IPS-NIHi7 (cell line): Measurements from ENCODE around the gene NCF4.

Source experiments
- DNase-seq: peaks from one replicate; pipeline ENCODE4 v3.0.0; 2012; ENCODE audit warnings: mixed read lengths; ENCODE audit errors: extremely low spot score

The NCF4 gene

DNA sequence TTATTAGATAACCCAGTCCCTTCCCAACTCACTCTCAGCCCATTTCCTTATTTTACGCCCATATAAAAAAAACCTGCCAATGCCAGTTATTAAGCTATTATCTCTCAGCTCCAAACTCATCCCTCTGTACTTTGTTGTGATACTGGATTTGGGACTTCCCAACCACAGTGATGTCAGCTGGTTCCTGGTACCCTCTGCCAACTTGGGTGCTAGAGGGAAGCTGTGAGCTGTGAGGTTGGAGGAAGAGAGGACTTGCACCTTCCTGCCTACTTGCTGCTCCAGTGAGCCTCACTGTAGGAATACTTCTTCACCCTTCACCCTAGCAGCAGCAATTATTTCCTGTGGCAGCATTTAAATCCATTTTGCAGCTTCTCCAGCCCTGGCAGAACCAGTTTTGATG lies 33.5 kb downstream of the NCF4 start:
- DNase-seq = no peak

DNA sequence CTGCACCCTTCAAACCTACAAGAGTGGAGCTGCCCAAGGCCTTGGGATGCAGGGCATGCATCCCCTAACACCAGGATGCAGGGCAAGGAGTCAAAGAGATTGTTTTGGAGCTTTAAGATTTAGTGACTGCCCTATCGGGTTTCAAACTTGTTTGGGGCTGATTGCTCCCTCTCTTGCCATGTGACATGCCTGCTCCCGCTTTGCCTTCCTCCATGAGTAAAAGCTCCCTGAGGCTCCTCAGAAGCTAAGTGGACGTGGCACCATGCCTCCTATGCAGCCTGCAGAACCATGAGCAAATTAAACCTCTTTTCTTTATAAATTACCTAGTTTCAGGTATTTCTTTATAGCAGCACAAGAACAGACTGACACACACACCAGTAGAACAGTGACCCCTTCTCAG lies 36.8 kb downstream of the NCF4 start:
- no peak for DNase-seq

DNA sequence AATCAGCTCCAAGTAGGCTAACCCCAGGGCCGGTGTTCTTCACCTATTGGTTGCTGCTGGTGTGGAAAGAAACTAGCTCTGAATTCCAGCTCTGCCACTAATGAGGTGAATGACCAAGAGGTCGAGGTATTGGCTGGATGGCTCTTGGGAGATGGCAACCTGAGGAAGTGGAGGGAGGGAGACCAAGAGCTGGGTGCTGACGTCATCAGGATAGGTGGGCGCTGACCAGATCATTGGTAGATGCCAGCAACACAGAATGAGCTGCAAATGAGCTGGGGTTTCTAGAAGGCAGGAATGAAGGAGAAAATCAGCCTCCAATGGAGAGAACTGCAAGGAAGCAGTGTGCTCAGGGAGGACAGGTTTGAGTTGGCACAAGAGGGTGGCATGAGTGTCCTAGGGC lies 37.9 kb downstream of the NCF4 start:
- no peak for DNase-seq

DNA sequence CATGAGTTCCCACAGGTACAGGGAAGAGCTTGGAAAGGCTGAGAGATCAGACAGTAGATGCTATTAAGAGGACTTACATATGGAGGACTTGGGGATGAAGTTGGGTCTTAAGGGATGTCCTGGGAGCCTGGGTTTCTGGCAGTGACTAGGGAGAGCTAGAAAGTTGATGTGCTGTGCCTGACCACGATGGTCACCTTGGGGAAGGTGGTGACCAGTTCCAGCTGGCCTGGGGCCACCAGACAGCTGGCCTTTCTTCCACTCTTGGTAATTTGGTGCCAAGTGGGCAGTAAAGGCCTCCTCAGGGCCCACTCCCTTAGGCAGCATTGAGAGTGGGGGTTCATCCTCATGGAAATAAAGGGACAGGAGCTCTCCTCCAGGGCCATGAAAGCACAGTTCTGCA lies 38.7 kb downstream of the NCF4 start:
- no peak for DNase-seq

DNA sequence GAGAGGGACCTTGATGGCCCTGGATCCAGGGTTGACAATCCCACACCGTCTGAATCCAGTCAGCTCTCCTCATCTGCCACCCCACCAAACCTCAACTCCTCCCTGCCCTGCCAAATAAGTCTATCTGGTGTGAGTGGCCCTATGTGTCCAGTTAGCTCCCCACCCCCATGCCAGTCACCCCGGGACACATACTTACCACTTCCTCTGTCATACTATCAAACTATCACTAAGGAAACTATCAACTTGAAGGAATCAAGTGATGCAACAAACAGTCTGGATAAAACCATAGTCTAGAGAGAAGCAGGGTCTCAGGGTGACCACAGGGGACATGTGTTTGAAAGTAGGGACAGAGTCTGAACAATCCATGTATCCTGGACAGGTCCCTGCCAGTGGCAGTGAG lies 39.4 kb downstream of the NCF4 start:
- no peak for DNase-seq

DNA sequence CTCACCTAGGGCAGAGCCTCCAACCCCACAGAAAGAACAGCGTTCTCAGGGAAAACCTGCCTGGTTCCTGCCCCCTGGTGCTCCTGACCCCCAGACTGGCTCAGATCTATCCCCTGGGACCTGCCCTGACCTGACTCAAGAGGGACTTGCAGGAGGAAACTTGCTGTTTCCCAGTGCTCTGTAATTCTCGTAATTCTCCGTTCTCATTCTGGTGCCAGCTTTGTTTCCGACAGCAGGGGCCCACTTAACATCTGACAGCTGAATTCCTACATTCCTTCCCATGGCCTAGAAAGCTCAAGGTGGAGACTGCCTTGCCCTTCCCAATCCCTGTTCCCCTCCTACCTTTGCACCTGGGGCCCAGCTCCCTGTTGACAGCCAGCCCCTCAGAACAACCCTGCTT lies 40.1 kb downstream of the NCF4 start:
- DNase-seq = peak; percentile 78

DNA sequence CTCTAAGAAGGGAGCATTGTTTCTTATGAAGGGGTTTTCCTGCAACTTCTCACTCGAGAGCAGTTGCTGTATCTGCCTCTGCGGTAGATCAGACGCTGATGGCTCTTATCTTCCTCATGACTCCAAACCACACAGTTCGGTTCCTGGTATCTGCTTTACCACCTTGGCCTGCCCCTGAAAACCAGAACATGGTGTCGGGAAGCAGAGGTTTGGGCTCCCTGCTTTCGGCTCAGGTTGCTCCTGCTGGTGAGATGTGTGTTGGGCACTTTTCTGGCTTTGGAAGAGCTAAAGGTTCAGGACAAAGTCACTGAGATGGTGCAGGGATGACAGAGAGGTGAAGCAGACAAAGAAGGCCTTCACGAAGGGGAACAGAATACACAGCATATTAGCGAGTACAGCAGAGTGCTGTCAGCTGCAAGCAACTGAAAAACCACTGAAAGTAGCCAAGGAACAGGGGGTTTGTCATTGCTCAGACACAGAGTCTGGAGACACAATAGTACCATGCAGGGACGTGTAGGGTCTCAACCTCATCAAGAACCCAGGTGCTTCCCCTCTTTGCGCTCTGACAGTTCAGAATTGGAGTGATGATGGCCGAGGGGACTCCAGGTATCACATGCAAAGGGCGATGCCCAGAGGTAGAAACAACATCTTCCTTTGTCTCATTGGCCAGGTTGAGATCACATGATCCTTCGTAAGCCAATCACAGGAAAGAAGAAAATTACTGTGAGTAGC lies 40.8 kb downstream of the NCF4 start:
- no peak for DNase-seq

DNA sequence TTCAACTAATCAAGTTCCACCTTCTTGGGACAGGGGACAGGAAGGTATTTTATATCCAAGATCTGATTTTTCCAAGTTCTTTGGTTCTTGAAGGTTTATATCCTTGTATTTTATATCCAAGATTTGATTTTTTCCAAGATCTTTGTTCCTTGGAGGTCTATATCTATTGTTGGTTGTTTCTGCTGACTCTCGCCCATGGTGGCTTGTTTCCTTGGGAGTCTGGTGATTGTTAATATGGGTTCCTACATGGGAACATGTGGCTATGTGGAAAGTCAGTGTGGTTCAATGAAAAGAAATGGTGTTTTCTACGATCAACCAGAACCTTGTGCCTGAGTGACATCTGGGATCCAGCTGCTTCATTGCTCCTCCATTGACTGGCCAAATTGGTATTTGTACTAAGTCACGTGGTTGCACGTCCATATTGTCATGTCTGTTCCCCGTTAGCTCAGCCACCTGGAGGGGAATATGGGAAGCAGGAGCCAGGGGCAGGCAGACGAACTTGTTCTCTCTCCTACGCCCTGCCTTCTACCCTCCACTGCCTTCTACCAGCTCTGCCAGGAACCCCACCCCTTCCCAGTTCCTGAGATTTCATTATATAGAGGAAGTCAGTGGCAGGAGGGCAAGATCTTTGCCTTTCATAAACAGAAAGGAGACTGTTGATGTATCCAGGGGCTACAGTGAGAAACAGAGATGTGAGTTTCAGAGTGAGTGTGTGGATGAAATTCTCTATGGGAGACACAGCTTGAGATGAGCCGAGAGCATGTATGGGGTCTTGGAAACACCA lies 41.5 kb downstream of the NCF4 start:
- DNase-seq = no peak

DNA sequence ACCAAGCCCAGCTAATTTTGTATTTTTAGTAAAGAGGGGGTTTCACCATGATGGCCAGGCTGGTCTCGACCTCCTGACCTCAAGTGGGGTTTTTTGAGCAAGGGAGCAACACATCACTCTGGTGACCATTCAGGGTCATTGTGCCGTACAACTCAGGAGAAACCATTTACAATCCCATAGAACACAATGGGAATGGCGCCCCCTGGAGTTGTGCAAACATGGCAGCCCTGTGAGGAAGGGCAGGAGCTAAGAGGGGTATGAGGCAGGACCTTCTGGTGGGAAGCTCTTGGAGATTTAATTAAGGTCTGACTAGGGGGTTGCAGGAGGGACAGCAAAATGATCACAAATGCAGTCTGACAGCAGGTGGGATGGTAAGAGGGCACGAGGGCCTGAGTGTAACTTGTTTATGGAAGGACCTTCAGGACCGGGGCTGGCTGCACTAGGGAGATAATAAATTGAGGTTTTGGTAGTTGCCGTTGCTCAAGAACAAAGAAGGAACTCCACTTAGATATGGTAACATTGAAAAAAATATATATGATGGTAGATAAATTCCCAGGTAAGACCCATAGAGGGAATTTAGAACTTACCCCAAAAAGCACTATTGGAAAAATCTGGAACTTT lies 43.6 kb downstream of the NCF4 start:
- no peak for DNase-seq

DNA sequence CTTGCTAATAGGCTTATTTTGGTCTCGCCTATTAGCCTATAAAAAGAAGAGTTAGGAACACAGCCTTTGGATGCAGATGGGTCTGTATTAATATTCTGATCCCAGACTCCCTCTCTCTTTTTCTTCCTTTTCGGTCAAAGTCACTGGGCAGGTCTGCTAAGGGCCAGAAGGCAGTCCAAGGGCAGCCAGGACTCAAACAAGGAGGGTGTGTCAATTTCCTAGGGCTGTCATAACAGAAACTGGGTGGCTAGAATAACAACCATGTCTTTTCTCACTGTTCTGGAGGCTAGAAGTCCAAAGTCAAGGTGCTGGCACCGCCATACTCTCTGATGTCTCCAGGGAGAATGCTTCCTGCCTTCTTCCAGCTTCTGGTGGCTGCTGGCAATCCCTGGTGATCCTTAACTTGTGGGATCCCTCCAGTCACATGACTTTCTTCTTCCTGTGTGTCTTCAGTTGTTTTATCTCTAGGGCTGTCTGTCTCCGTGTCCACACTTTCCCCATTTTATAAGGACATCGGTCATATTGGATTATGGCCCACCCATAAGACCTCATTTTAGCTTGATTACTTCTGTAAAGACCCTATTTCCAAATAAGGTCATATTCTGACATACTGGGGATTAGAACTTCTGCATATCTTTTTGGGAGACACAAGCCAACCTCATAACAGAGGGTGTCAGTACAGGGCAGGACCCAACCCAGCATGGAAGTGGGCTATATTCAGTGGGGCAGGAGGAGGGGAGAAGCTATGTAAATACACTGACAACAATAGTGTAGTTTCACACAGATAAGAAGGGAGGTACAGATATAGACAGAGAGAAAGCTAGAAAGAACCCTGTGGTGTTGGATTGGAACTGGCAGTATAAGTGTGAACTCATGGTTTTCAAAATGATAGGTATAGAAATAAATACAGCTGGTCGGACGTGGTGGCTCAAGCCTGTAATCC lies 46.7 kb downstream of the NCF4 start:
- no peak for DNase-seq

DNA sequence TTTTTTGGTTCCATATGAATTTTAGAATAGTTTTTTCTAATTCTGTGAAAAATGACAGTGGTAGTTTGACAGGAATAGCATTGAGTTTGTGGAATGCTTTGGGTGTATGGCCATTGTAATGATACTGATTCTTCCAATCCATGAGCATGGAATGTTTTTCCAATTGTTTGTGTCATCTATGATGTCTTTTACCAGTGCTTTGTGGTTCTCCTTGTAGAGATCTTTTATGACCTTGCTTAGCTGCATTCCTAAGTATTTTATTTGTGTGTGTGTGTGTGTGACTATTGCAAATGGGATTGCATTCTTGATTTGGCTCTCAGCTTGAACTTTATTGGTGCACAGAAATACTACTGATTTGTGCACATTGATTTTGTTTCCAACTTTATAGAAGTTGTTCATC lies 49.7 kb downstream of the NCF4 start:
- DNase-seq = no peak

DNA sequence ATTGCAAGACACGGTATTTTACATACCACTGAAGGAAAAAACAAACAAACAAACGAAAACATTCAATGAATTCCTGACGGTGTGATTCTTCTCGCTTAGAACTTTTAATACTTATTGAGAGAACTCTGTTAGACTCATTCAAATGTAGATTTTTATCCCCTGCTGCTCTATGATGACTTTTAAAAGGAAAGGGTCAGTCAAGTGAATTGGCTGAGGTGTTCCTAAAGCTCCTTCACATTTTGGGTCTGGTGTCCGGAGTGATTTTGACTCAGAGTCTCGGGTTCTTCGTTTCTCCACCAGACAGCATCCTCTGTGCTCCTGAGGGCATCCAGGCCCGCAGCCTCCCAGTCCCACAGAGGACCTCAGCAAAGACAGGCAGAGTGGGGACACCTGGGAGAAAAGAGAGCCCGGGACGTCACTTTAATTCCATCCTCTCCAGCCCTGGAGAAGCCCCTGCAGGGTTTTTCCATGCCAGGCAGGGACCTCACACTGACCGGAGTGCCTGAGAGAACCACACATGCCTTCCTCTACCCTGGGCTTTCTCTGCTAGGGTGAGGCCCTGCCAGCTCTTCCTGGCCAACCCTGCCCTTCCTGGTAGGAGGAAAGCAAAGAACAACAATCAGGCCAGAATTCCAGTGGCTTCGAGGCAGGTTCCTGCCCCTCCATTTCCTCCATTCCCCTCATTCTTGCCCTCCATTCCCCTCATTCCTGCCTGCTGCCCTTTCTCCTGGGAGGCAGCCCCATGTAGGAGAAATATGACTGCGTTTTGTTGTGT lies 51.3 kb downstream of the NCF4 start:
- peak; percentile 44 for DNase-seq

DNA sequence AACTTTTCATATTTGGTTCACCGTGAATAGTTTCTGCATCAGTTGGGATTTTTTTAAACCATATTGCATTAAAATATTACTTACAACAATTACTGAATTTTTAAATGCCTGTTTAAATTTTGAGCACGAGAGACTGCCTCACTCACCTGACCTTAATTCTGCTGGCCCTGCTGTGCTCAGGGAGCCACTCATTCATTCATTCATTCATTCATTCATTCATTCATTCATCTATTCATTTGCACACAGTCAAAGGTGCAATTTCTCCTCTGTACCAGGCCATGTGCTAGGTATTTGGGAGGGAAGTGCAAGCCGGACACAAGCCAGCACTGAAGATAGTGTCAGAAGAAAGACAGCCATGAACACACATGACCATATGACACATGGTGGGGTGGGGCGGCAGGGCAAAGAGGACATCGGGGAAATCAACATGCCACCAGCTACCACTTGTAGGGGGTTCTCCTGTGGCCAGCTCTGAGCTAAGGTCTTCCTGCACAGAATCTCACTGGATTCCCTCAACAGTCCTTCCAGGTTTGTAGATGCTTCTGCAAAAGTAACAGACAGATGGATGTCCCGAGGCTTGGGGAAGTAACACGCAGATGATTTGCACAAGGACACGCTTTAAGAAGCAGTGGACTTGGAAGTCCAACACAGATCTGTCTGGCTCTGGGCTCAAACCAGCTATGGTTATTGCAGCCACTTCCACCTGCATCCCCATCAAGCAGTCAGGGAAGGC lies 52.1 kb downstream of the NCF4 start:
- DNase-seq = no peak

DNA sequence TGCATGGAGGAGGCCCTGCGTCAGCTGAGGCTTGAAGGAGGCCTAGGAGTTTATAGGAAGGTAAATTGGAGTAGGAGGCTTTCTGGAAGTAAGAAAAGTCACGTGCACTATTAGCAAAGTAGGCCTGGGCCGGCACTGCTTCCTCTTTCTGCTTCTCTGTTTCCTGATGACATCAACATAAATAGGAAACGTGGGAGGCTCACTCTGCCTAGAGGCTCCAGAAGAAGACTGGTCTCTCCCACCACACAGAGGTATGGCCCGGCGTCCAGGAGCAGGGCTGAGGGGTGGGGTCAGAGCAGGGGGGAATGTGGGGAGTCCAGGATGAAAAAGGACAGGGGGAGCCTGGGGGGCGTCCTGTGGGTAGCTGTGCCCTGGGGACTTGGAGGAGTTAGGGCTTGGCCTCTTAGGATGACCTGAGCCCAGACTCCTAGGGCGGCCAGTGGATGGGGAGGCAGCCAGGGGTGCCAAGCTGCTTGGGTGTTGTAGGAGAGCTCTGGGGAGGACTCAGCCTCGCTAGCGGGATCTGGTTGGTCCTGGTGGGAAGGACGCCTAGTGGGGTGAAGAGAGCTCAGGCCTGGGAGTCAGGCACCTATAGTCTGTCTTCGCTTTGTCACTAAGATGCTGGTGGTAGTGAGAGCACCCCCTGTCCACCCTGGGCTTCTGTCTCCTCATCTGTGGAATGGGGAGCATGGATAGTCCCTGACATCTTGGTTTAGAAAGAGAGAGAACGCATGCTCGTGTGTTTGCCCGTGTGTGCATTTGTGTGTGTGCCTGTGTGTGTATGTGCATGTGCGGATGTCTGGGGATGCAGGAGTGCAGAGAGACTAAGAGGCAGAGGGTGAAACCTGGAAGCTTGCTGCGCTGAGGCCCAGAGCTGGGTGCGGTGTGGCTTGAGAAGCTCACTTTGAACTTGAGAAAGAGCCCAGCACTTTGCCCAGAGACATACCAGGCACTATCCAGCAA lies 52.9 kb downstream of the NCF4 start, which contains the start of gene CSF2RB:
TSS of gene CSF2RB (plus strand) at position 202 of the 963 bp plus-strand sequence. CDS start 8,580 bp downstream, outside the sequence.
- no peak for DNase-seq

DNA sequence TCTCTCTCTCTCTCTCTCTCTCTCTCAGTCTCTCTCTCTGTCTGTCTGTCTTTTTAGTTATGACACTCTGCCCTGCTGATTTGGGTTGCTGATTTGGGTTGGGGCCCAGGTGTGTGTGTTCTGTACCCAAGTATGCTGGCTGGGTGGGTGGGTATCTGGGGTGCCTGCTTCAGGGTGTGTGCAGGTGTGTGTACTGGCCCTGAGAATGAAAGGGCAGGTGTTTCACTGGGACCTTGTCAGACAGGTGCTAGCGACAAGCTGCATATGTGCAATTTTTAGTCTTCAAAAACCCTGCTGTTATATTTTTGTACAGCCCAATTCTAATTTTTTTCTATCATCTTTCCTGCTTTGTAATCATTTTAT lies 53.6 kb downstream of the NCF4 start:
- no peak for DNase-seq

DNA sequence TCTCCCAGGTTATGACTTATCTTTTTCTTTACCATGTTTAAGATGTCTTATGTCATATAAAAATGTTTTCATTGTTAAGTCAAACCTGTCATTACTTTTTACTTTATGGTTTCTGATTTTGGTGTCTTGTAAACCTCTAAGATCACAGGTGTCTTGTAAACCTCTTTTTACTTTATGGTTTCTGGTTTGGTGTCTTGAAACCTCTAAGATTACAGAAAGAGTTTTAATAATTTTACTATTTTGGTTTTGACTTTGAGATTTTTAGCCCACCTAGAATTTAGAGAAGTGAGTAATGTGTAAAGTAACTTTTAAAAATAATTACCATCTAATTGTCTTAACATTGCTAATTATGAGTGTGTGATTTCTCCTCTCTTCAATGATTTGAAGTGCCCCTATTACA lies 55.2 kb downstream of the NCF4 start:
- no peak for DNase-seq

DNA sequence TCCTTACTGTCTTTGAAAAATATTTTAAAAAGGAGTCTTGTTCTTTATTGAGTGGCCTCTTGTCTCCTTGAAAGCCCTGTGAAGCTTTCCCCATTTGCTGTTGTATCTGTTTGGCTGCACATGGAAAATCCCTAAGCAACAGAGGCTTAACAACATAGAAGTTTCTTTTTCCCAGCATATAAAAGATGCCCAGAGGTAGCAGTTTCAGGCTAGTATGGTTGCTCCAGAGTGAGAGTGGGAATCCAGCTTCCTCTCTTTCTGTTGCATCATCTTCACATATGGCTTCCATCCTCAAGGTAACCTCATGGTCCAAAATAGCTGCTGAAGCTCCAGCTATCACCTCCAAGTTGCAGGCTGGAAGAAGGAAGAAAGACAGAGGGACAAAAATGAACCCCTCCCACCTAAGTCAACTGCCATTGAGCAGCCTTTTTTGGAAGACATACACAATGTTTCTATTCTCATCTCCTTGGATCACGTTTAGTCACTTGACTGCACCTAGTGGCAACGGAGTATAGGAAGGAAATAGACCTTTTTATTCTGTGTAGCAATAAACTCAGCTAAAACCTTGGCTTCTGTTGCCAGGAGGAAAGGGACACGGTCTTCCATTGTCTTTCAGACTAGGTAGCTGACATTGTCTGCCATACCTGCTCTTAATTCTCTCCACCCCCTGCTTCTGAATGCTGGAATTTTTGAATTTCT lies 57.9 kb downstream of the NCF4 start:
- DNase-seq = no peak

DNA sequence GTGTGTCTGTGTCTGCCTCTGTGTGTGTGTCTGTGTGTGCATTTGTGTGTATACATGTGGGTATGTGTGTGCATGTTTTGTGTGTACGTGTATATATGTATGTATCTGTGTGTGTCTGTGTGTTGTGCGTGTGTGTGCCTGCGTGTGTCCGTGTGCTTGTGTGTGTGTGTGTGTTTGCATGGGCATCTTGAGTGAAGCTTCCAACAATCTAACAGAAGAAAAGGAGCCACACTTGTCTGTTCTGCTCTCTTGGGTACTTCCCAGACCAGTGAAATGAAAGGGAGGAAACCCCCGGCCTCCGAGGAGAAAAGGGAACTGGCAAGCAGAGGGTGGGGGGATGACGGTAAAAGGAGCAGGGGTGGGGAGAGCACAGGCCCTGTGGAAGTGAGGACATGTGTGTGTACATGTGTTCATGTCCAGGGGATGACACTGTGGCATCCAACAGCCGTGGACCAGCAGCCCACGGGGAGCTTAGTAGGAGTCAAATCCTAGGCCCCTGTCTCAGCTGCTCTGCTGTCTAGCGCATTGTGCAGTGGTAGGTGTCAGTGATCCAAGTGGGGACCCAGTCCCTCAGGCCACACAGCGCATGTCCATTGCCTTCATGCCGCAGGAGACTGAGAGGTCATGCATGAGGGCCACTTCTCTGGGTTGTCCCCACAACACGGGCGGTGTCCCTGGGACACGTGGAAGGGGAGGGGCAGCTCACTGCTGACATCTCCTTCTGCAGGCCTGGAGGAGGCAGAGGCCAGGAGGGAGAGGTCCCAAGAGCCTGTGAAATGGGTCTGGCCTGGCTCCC lies 60.7 kb downstream of the NCF4 start:
- no peak for DNase-seq
